Neural progenitor cell (in vitro differentiated cells): ENCODE measurements around the gene MDFIC2. TPM values are rescaled to one million over a fixed set of nuclear protein-coding genes. Genes with fewer than 3 reads are reported as not detected.
A peak's percentile ranks its signal among the peaks of the same experiment; 100 is the strongest.
"Not testable (repeated sequence)": the region's sequence is repeated elsewhere in the genome, so short reads cannot be mapped to it uniquely, and the experiment has no call there.

Experiments used
- DNase-seq: peaks from one replicate; pipeline ENCODE4 v3.0.0-alpha.2; 2016; ENCODE audit warnings: low spot score
- H2AFZ ChIP-seq: fragments of 200-600 bp; sonication (generic); replicated peaks from 2 replicates; pipeline ENCODE4 v1.6.1; 2016; ENCODE audit warnings: antibody characterized with exemption
- H3F3A ChIP-seq: fragments of 200-600 bp; sonication (generic); 2 replicates; pipeline ENCODE4 v1.6.1; 2016; ENCODE audit warnings: antibody characterized with exemption, low read depth
- H3K27ac ChIP-seq: fragments of 200-600 bp; sonication (generic); 2 replicates; pipeline ENCODE4 v1.5.1; 2016; ENCODE audit warnings: mild to moderate bottlenecking
- H3K27me3 ChIP-seq: fragments of 200-600 bp; sonication (generic); 2 replicates; pipeline ENCODE4 v1.6.1; 2016; ENCODE audit warnings: mild to moderate bottlenecking, moderate library complexity
- H3K36me3 ChIP-seq: fragments of 200-600 bp; sonication (generic); 2 replicates; pipeline ENCODE4 v1.5.1; 2016
- H3K4me1 ChIP-seq: fragments of 200-600 bp; sonication (generic); 2 replicates; pipeline ENCODE4 v1.6.1; 2016; ENCODE audit warnings: mixed run types
- H3K4me2 ChIP-seq: fragments of 200-600 bp; sonication (generic); 2 replicates; pipeline ENCODE4 v1.6.1; 2016
- H3K4me3 ChIP-seq: fragments of 200-600 bp; sonication (generic); 2 replicates; pipeline ENCODE4 v1.5.1; 2016
- H3K79me2 ChIP-seq: fragments of 200-600 bp; sonication (generic); 2 replicates; pipeline ENCODE4 v1.6.1; 2016; ENCODE audit warnings: low read depth
- H3K9ac ChIP-seq: fragments of 200-600 bp; sonication (generic); 2 replicates; pipeline ENCODE4 v1.6.1; 2016
- H3K9me3 ChIP-seq: fragments of 200-600 bp; sonication (generic); 2 replicates; pipeline ENCODE4 v1.5.1; 2016; ENCODE audit warnings: low read depth
- H4K20me1 ChIP-seq: fragments of 200-600 bp; sonication (generic); 2 replicates; pipeline ENCODE4 v1.6.1; 2016; ENCODE audit warnings: low read depth
- H3K27ac Mint-ChIP-seq: 3 replicates; pipeline ENCODE4 v1.8.0; 2021; ENCODE audit warnings: mixed read lengths
- H3K27me3 Mint-ChIP-seq: 2 replicates; pipeline ENCODE4 v1.8.0; 2022; ENCODE audit warnings: low read depth, mild to moderate bottlenecking, inconsistent platforms, moderate library complexity, mixed read lengths; ENCODE audit not compliant: insufficient read depth
- H3K36me3 Mint-ChIP-seq: 3 replicates; pipeline ENCODE4 v1.8.0; 2021; ENCODE audit warnings: mixed read lengths
- H3K4me1 Mint-ChIP-seq: 3 replicates; pipeline ENCODE4 v1.8.0; 2021; ENCODE audit warnings: mixed read lengths
- H3K4me3 Mint-ChIP-seq: 3 replicates; pipeline ENCODE4 v1.8.0; 2021; ENCODE audit warnings: mild to moderate bottlenecking, moderate library complexity, mixed read lengths
- H3K9me3 Mint-ChIP-seq: 3 replicates; pipeline ENCODE4 v1.8.0; 2020; ENCODE audit warnings: mixed read lengths
- EZH2 ChIP-seq: fragments of 200-600 bp; sonication (generic); IDR thresholded peaks from 2 replicates; pipeline ENCODE4 v1.6.1; 2017; ENCODE audit warnings: antibody characterized with exemption, mild to moderate bottlenecking, moderate library complexity
- EZH2phosphoT487 ChIP-seq: fragments of 200-600 bp; sonication (generic); IDR thresholded peaks from 2 replicates; pipeline ENCODE4 v1.6.1; 2017; ENCODE audit warnings: antibody characterized with exemption
- total RNA-seq: library from RNA; depleted of rRNA; stranded (reverse); fragments of >200 nt; gene quantifications from 2 replicates; pipeline ENCODE4 v1.2.3, GENCODE V29; 2015; ENCODE audit warnings: low replicate concordance
- TF ChIP-seq, protein P1 (sequence below): fragments of 200-600 bp; sonication (generic); IDR thresholded peaks from 2 replicates; pipeline ENCODE4 v1.5.1; 2017; ENCODE audit warnings: antibody characterized with exemption, mild to moderate bottlenecking

Gene MDFIC2
- total RNA-seq, 1 donor from 2014 or later = not detected

DNA sequence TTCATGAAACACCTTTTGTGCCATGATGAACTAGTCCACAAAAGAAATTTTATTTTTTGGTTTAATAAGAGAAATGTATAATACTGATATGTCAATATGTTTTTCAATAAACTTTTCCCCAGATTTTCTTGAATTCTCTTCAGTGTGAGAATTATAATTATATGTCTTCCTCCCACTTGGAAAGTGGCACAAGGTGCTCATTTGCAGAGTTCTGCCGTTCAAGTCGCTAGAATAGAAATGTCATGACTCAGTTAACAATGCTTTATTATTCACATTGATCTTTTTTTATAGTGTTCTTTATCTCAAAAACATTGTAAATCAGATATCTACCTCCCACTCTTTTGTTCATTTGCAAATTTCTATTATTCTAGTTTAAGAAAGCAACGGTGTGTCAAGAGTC, 87.3 kb downstream of the MDFIC2 start:
- H3F3A ChIP-seq = no peaks in the 10 kb centered on the region
- H3K36me3 ChIP-seq = no peaks in the 10 kb centered on the region
- H3K27ac Mint-ChIP-seq = no peak overlapping the region
- no peak overlapping the region for H3K9ac ChIP-seq
- no peaks in the 10 kb centered on the region for H3K36me3 Mint-ChIP-seq
- no peaks in the 10 kb centered on the region for H3K27me3 Mint-ChIP-seq
- TF ChIP-seq, protein P1, sequence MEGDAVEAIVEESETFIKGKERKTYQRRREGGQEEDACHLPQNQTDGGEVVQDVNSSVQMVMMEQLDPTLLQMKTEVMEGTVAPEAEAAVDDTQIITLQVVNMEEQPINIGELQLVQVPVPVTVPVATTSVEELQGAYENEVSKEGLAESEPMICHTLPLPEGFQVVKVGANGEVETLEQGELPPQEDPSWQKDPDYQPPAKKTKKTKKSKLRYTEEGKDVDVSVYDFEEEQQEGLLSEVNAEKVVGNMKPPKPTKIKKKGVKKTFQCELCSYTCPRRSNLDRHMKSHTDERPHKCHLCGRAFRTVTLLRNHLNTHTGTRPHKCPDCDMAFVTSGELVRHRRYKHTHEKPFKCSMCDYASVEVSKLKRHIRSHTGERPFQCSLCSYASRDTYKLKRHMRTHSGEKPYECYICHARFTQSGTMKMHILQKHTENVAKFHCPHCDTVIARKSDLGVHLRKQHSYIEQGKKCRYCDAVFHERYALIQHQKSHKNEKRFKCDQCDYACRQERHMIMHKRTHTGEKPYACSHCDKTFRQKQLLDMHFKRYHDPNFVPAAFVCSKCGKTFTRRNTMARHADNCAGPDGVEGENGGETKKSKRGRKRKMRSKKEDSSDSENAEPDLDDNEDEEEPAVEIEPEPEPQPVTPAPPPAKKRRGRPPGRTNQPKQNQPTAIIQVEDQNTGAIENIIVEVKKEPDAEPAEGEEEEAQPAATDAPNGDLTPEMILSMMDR = no peak
- no peak for TF ChIP-seq EZH2
- H3K4me2 ChIP-seq = no peak overlapping the region
- H3K79me2 ChIP-seq = no peaks in the 10 kb centered on the region
- H3K4me3 ChIP-seq = no peak overlapping the region
- DNase-seq = no peak
- no peaks in the 10 kb centered on the region for H3K4me1 ChIP-seq
- H3K27ac ChIP-seq = no peak overlapping the region
- no peaks in the 10 kb centered on the region for H3K9me3 ChIP-seq
- no peaks in the 10 kb centered on the region for H4K20me1 ChIP-seq
- H2AFZ ChIP-seq = no peak overlapping the region
- H3K4me3 Mint-ChIP-seq = no peak overlapping the region
- H3K4me1 Mint-ChIP-seq = no peaks in the 10 kb centered on the region
- H3K9me3 Mint-ChIP-seq = no peaks in the 10 kb centered on the region
- H3K27me3 ChIP-seq = no peaks in the 10 kb centered on the region

DNA sequence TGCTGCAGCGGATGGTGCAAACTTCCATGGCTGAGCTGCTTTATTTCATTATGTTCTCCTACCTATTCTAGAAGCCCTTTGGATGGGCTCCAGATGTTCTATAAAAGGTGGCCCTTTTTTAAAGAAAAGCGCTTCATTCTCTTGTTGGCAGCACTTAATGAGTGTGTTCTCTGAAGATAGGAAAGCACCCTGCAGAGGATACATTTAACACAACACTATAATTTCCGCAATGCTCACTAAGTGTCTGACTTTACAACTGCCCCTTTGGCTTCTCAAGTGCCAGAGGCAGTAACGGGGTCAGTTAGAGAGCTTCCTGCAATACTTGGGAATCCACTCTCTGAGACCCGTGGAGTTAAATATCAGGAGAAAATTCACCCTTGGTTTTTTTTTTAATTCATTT, 88.1 kb downstream of the MDFIC2 start:
- Mint-ChIP-seq H3K27ac (no peak overlapping the region), H3K4me1 (no peaks in the 10 kb centered on the region), H3K9me3 (no peaks in the 10 kb centered on the region), H3K27me3 (no peaks in the 10 kb centered on the region), H3K36me3 (no peaks in the 10 kb centered on the region), H3K4me3 (no peak overlapping the region)
- Histone ChIP-seq H3K4me1 (no peaks in the 10 kb centered on the region), H4K20me1 (no peaks in the 10 kb centered on the region), H3K4me3 (no peak overlapping the region), H3K4me2 (no peak overlapping the region), H3K9ac (no peak overlapping the region), H2AFZ (peak overlapping the region; percentile 51), H3K27ac (no peak overlapping the region), H3F3A (no peaks in the 10 kb centered on the region), H3K79me2 (no peaks in the 10 kb centered on the region), H3K27me3 (no peaks in the 10 kb centered on the region), H3K9me3 (no peaks in the 10 kb centered on the region), H3K36me3 (no peaks in the 10 kb centered on the region)
- TF ChIP-seq, protein P1 = no peak
- TF ChIP-seq EZH2phosphoT487 (no peak), EZH2 (no peak)
- DNase-seq = no peak

DNA sequence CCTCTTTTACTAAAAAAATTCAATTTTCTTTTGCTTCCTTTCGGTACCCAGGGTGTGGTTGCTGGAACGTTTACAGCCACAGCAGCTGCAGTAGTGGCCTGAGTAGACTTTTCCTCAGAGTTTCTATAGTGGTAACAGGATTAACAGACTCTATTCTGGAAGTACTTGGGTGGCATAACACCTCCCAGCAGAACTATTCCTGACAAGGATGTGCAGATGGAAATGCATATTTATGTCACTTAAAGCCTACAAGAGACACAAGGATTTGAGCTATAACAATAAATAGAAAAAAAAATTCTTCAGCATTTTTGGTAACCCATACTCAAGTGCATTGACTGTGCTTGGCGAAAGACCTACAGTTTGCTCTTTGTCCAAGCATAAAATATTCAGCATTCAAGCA, 94.0 kb downstream of the MDFIC2 start:
- no peaks in the 10 kb centered on the region for H3K9me3 ChIP-seq
- Mint-ChIP-seq H3K27me3 (peaks cover 2% of the 10 kb centered on the region), H3K4me3 (no peak overlapping the region), H3K27ac (no peak overlapping the region), H3K9me3 (no peaks in the 10 kb centered on the region), H3K36me3 (no peaks in the 10 kb centered on the region), H3K4me1 (no peaks in the 10 kb centered on the region)
- H3F3A ChIP-seq = no peaks in the 10 kb centered on the region
- no peaks in the 10 kb centered on the region for H3K79me2 ChIP-seq
- H3K36me3 ChIP-seq = no peaks in the 10 kb centered on the region
- no peaks in the 10 kb centered on the region for H3K4me1 ChIP-seq
- H3K4me2 ChIP-seq = no peak overlapping the region
- no peaks in the 10 kb centered on the region for H3K27me3 ChIP-seq
- no peak overlapping the region for H3K27ac ChIP-seq
- TF ChIP-seq EZH2phosphoT487 (no peak), EZH2 (no peak)
- TF ChIP-seq, protein P1 = no peak
- no peak overlapping the region for H2AFZ ChIP-seq
- no peaks in the 10 kb centered on the region for H4K20me1 ChIP-seq
- no peak overlapping the region for H3K4me3 ChIP-seq
- DNase-seq = no peak
- H3K9ac ChIP-seq = no peak overlapping the region

DNA sequence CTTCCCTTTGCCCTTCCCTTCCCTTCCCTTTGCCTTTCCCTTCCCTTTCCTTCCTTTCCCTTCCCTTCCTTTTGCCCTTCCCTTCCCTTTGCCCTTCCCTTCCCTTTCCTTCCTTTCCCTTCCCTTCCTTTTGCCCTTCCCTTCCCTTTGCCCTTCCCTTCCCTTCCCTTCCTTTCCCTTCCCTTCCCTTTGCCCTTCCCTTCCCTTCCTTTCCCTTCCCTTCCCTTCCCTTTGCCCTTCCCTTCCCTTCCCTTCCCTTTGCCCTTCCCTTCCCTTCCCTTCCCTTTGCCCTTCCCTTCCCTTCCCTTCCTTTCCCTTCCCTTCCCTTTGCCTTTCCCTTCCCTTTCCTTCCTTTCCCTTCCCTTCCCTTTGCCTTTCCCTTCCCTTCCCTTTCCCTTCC, 101.2 kb downstream of the MDFIC2 start:
- H3K27me3 ChIP-seq, H3F3A ChIP-seq, H3K9ac ChIP-seq, H3K4me1 ChIP-seq, H3K36me3 Mint-ChIP-seq, H3K79me2 ChIP-seq, H3K27me3 Mint-ChIP-seq, H3K4me1 Mint-ChIP-seq, H3K4me3 Mint-ChIP-seq, H3K4me3 ChIP-seq, H3K36me3 ChIP-seq, H3K4me2 ChIP-seq, H3K27ac ChIP-seq, H4K20me1 ChIP-seq, H2AFZ ChIP-seq, H3K9me3 ChIP-seq, DNase-seq, H3K27ac Mint-ChIP-seq, H3K9me3 Mint-ChIP-seq: not testable (repeated sequence)
